SK-N-SH (cell line): Measurements from ENCODE around the gene RPL28. TPM values are rescaled to one million over a fixed set of nuclear protein-coding genes. Genes with fewer than 3 reads are reported as not detected.

Experiments used
- CTCF ChIA-PET: fragments of 300-600, 350-600 bp; formaldehyde crosslinking; extraction: SDS; loops from one replicate; lab custom pipeline; 2021; lab: Yijun Ruan, JAX
- POLR2A ChIA-PET: fragments of 350-600 bp; sonication (Branson Sonifier 250); formaldehyde crosslinking; extraction: SDS; loops from one replicate; lab custom pipeline; 2020; ENCODE audit warnings: antibody characterized with exemption, inconsistent platforms; lab: Yijun Ruan, JAX
- DNase-seq: peaks from one replicate; pipeline ENCODE4 v3.0.0; 2012
- H2AFZ ChIP-seq: fragments of 200-600 bp; sonication (generic); 2 replicates; pipeline ENCODE4 v1.8.1; 2016; ENCODE audit warnings: antibody characterized with exemption, mild to moderate bottlenecking, low read depth
- H3F3A ChIP-seq: fragments of 200-600 bp; sonication (generic); replicated peaks from 2 replicates; pipeline ENCODE3; 2016; ENCODE audit warnings: antibody characterized with exemption, mild to moderate bottlenecking; ENCODE audit not compliant: insufficient read depth
- H3K27ac ChIP-seq, 2 experiments: fragments of 200-500 bp in 1 of 2; fragments of 200-600 bp in 1 of 2; sonication (Bioruptor generic) in 1 of 2; sonication (generic), shearing (Covaris generic) in 1 of 2; 2 replicates each; pipeline versions ENCODE4 v1.5.1 to v1.6.1; 2014 to 2016; ENCODE audit warnings: low read depth in 2 of 2, inconsistent platforms in 1 of 2, low read length in 1 of 2, mild to moderate bottlenecking in 1 of 2, mixed read lengths in 1 of 2
- H3K27me3 ChIP-seq: fragments of 200-600 bp; sonication (generic), shearing (Covaris generic); 2 replicates; pipeline ENCODE4 v1.6.1; 2016; ENCODE audit warnings: mixed run types; ENCODE audit not compliant: insufficient read depth
- H3K36me3 ChIP-seq, 2 experiments: fragments of 200-500 bp in 1 of 2; fragments of 200-600 bp in 1 of 2; sonication (Bioruptor generic) in 1 of 2; sonication (generic) in 1 of 2; replicated peaks in 1 of 2; 2 replicates each; pipeline versions ENCODE3 to v1.5.1; 2014 to 2016; ENCODE audit warnings: low read length in 1 of 2, mild to moderate bottlenecking in 1 of 2; ENCODE audit not compliant: insufficient read depth in 2 of 2, control insufficient read depth in 1 of 2
- H3K4me1 ChIP-seq, 2 experiments: fragments of 200-500 bp in 1 of 2; fragments of 200-600 bp in 1 of 2; sonication (Bioruptor generic) in 1 of 2; sonication (generic), shearing (Covaris generic) in 1 of 2; 2 replicates each; pipeline versions ENCODE4 v1.5.1 to v1.6.1; 2014 to 2016; ENCODE audit warnings: low read depth in 1 of 2, low read length in 1 of 2, mixed run types in 1 of 2; ENCODE audit not compliant: insufficient read depth in 2 of 2, control insufficient read depth in 1 of 2
- H3K4me2 ChIP-seq: fragments of 200-600 bp; sonication (generic), shearing (Covaris generic); 2 replicates; pipeline ENCODE4 v1.6.1; 2017; ENCODE audit warnings: mixed run types
- H3K4me3 ChIP-seq, 2 experiments: fragments of 200-500 bp in 1 of 2; fragments of 200-600 bp in 1 of 2; sonication (Bioruptor generic) in 1 of 2; sonication (generic), shearing (Covaris generic) in 1 of 2; 2 replicates each; pipeline versions ENCODE4 v1.5.1 to v1.8.1; 2014 to 2016; ENCODE audit warnings: low read depth in 2 of 2, inconsistent platforms in 1 of 2, low read length in 1 of 2, mild to moderate bottlenecking in 1 of 2, mixed read lengths in 1 of 2, moderate library complexity in 1 of 2
- H3K79me2 ChIP-seq: fragments of 200-600 bp; sonication (generic); 2 replicates; pipeline ENCODE4 v1.8.1; 2017; ENCODE audit warnings: mild to moderate bottlenecking; ENCODE audit not compliant: insufficient read depth
- H3K9ac ChIP-seq: fragments of 200-600 bp; sonication (generic); 2 replicates; pipeline ENCODE4 v1.6.1; 2017; ENCODE audit warnings: mixed run types
- H3K9me2 ChIP-seq: fragments of 200-600 bp; sonication (generic); 2 replicates; pipeline ENCODE4 v1.6.1; 2017; ENCODE audit warnings: mixed run types
- H3K9me3 ChIP-seq: fragments of 200-600 bp; sonication (generic); 2 replicates; pipeline ENCODE4 v1.6.1; 2017; ENCODE audit warnings: mixed run types, mild to moderate bottlenecking, moderate library complexity
- H4K20me1 ChIP-seq: fragments of 200-600 bp; sonication (generic); 2 replicates; pipeline ENCODE4 v1.6.1; 2017; ENCODE audit warnings: mild to moderate bottlenecking, mixed run types; ENCODE audit not compliant: insufficient read depth
- CHD2 ChIP-seq: fragments of 150-350 bp; IDR thresholded peaks from 2 replicates; pipeline ENCODE4 v1.6.1; 2018; ENCODE audit warnings: low read length; ENCODE audit not compliant: partially characterized antibody
- ELF1 ChIP-seq: IDR thresholded peaks from 2 replicates; pipeline ENCODE4 v1.4.0; 2012
- EP300 ChIP-seq, 2 experiments: IDR thresholded peaks; 2 replicates each; pipeline versions ENCODE4 v1.4.0 to v1.6.1; 2012; ENCODE audit warnings: borderline replicate concordance in 1 of 2, low read depth in 1 of 2, low read length in 1 of 2
- FOSL2 ChIP-seq: IDR thresholded peaks from 2 replicates; pipeline ENCODE4 v1.4.0; 2012; ENCODE audit warnings: low read depth, mild to moderate bottlenecking, moderate library complexity, borderline replicate concordance
- FOXM1 ChIP-seq: IDR thresholded peaks from 2 replicates; pipeline ENCODE4 v1.4.0; 2012; ENCODE audit warnings: low read depth, mild to moderate bottlenecking
- MXI1 ChIP-seq: IDR thresholded peaks from 2 replicates; pipeline ENCODE4 v1.6.1; 2012; ENCODE audit warnings: mild to moderate bottlenecking, low read depth, low read length, improper control_type of control experiment
- NFIC ChIP-seq: IDR thresholded peaks from 2 replicates; pipeline ENCODE4 v1.4.0; 2012; ENCODE audit warnings: borderline replicate concordance
- NRF1 ChIP-seq: IDR thresholded peaks from 2 replicates; pipeline ENCODE4 v1.6.1; 2012; ENCODE audit warnings: low read depth, mild to moderate bottlenecking, low read length
- POLR2AphosphoS5 ChIP-seq: IDR thresholded peaks from 2 replicates; pipeline ENCODE4 v1.6.1; 2012; ENCODE audit warnings: low read depth, low read length
- RAD21 ChIP-seq: IDR thresholded peaks from 2 replicates; pipeline ENCODE4 v1.6.1; 2012; ENCODE audit warnings: mild to moderate bottlenecking, low read length
- REST ChIP-seq: IDR thresholded peaks from 2 replicates; pipeline ENCODE4 v1.6.1; 2012; ENCODE audit warnings: mild to moderate bottlenecking, low read depth, low read length, moderate library complexity
- SMC3 ChIP-seq: IDR thresholded peaks from 2 replicates; pipeline ENCODE4 v1.6.1; 2012; ENCODE audit warnings: low read depth, low read length, improper control_type of control experiment
- TCF12 ChIP-seq: IDR thresholded peaks from 2 replicates; pipeline ENCODE4 v1.4.0; 2012
- TEAD4 ChIP-seq: IDR thresholded peaks from 2 replicates; pipeline ENCODE4 v1.4.0; 2012; ENCODE audit warnings: mild to moderate bottlenecking, borderline replicate concordance; ENCODE audit not compliant: insufficient read depth
- USF2 ChIP-seq: fragments of 150-350 bp; IDR thresholded peaks from 2 replicates; pipeline ENCODE4 v1.6.1; 2017; ENCODE audit warnings: antibody characterized with exemption, low read length, low read depth, borderline replicate concordance
- WGBS: methylation state at CpG from one replicate; pipeline ENCODE4 v1.1.6; 2017; ENCODE audit warnings: low lambda C conversion rate; 5-methylcytosine and 5-hydroxymethylcytosine counted together
- polyA plus RNA-seq, 3 experiments: library from polyadenylated mRNA; depleted of rRNA; stranded (reverse); fragments of >200 nt; gene quantifications; 2 replicates each; pipeline ENCODE4 v1.2.3, GENCODE V29; 2012

Gene RPL28
- polyA plus RNA-seq, 1 of the 3 experiments (the other 2 are of a cell fraction): 2,368 TPM

- Histone ChIP-seq H3K27ac (no peak overlapping the region), H3K4me3 (no peak overlapping the region), H3K9me3 (no peaks in the 10 kb centered on the region), H3K36me3 (no peaks in the 10 kb centered on the region), H4K20me1 (no peaks in the 10 kb centered on the region), H3K4me2 (no peak overlapping the region), H3K9ac (no peak overlapping the region), H3K9me2 (no peaks in the 10 kb centered on the region), H3K27me3 (0 out of 2 replicates have a peak, but pooled peaks cover 6% of the 10 kb centered on the region), H3K4me1 (no peaks in the 10 kb centered on the region; a peak in 1 of 4 replicates), H2AFZ (no peak overlapping the region), H3K79me2 (no peaks in the 10 kb centered on the region), H3F3A (no peaks in the 10 kb centered on the region)
- POLR2A ChIA-PET: no interaction called here
- WGBS: 68% methylated on average over 4 of the region's 4 CpGs
- CTCF ChIA-PET: no interaction called here
- no peak for DNase-seq
- no peak for TF ChIP-seq FOXM1
- no peak for TF ChIP-seq ELF1
- no peak for TF ChIP-seq EP300 (IDR thresholded peaks at IDR 0.05; ENCODE audit: borderline replicate concordance in 1 of 2, low read depth in 1 of 2, low read length in 1 of 2)
- no peak for TF ChIP-seq FOSL2
- no peak for TF ChIP-seq TEAD4
- TF ChIP-seq REST: no peak
- no peak for TF ChIP-seq NRF1
- no peak for TF ChIP-seq CHD2
Measured at GRCh38 chr19:55435020-55435419, 49.3 kb downstream of the RPL28 start.

- no peak for TF ChIP-seq TCF12
- TF ChIP-seq RAD21: no peak
- TF ChIP-seq SMC3: no peak
- TF ChIP-seq USF2: no peak
- TF ChIP-seq POLR2AphosphoS5: no peak
- TF ChIP-seq MXI1: no peak
- TF ChIP-seq NFIC: no peak
- TF ChIP-seq, all 33 proteins: peak for 0
- Histone ChIP-seq H2AFZ (no peak overlapping the region), H3K79me2 (no peaks in the 10 kb centered on the region), H3K9me3 (no peaks in the 10 kb centered on the region), H3K36me3 (no peaks in the 10 kb centered on the region), H3K4me2 (no peak overlapping the region), H3F3A (no peaks in the 10 kb centered on the region), H3K9ac (no peak overlapping the region), H3K4me3 (no peak overlapping the region), H3K27ac (no peak overlapping the region), H4K20me1 (no peaks in the 10 kb centered on the region), H3K4me1 (peaks cover 0 to 6% of the 10 kb centered on the region in 2 experiments; a peak in 1 of 4 replicates), H3K9me2 (no peaks in the 10 kb centered on the region), H3K27me3 (peaks cover 19% of the 10 kb centered on the region)
- DNase-seq: no peak
- CTCF ChIA-PET: interaction anchor here (0.8 to 1.8 kb wide), 4 partner anchors 17 to 295 kb away, joined by 3 to 7 read pairs (median 4); no protein-coding TSS in a partner anchor
- POLR2A ChIA-PET: no interaction called here
- 47% methylated on average over 8 of the region's 8 CpGs for WGBS
Measured at GRCh38 chr19:55436847-55437246, 51.1 kb downstream of the RPL28 start.
